GM19238 (cell line): ENCODE results near the gene PYGO2.

Experiments
- DNase-seq: peaks from one replicate; pipeline ENCODE4 v3.0.0; 2011; ENCODE audit warnings: low spot score; ENCODE audit not compliant: insufficient read length

The PYGO2 gene, protein sequence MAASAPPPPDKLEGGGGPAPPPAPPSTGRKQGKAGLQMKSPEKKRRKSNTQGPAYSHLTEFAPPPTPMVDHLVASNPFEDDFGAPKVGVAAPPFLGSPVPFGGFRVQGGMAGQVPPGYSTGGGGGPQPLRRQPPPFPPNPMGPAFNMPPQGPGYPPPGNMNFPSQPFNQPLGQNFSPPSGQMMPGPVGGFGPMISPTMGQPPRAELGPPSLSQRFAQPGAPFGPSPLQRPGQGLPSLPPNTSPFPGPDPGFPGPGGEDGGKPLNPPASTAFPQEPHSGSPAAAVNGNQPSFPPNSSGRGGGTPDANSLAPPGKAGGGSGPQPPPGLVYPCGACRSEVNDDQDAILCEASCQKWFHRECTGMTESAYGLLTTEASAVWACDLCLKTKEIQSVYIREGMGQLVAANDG

DNA sequence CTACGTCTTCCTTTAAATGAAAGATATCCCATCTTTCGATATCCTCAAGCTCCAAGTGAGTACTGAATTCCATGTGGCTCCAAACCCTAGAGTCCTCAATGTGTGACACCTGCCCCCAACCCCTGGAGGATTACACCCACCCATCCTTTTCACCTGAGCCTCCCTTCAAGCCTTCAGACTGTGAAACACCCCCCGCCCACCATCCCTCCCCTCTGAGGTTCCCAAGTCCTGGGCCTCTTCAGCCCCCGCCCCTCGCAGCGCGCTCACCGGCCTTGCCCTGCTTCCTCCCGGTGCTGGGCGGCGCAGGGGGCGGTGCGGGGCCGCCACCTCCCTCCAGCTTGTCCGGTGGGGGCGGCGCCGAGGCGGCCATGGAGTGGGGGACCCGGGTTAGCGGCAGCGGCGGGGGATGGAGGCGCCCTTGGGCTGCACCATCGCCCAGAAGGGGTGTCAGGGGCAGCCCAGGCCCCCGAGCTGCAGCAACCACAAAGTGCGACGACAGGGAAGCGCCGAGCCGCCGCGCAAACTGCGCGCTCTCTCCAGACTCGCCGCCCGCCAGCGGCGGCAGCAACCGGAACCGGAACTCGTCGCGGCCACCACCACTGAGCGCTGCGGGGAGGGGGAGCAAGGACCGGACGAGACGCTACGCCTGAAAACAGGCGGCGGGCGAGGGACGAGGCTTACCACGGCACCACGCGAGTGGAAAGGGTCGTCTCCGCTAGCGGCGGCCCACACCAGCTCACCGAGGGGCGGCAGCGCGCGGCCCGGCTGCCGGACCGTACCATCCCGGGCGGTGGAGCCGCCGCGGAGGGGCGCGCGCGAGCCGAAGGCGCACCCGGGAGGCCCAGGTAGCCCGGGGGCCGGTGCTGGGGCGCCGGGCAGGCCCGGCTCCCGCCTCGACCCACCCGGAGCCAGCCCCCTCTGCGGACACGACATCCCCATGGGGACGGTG lies at the start of gene PYGO2:
TSS of gene PYGO2 (minus strand) at position 576 of the 949 bp plus-strand sequence. CDS start at position 370, 206 bp downstream.
- DNase-seq = peak; percentile 92

DNA sequence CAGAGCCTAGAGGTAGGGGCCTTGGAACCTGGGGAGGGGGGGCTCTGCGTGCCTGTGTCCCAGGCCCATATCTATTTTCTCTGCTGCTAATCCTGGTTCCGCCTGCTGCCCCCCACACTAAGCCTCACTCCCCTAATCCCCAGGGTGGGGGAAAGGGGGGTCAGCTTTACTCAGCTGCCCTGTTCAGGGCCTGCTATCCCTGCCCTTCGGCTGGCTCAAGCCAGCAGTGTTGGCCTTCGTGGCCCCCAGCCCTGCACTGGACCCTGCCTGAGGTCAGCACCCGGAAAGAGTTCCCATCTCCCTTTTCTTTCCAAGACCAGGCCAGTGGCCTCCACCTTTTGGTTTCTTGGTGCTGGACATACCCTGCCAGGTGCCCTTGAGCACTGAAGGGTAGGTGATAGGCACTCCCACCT lies 49.4 kb upstream of the PYGO2 start:
- DNase-seq = no peak

DNA sequence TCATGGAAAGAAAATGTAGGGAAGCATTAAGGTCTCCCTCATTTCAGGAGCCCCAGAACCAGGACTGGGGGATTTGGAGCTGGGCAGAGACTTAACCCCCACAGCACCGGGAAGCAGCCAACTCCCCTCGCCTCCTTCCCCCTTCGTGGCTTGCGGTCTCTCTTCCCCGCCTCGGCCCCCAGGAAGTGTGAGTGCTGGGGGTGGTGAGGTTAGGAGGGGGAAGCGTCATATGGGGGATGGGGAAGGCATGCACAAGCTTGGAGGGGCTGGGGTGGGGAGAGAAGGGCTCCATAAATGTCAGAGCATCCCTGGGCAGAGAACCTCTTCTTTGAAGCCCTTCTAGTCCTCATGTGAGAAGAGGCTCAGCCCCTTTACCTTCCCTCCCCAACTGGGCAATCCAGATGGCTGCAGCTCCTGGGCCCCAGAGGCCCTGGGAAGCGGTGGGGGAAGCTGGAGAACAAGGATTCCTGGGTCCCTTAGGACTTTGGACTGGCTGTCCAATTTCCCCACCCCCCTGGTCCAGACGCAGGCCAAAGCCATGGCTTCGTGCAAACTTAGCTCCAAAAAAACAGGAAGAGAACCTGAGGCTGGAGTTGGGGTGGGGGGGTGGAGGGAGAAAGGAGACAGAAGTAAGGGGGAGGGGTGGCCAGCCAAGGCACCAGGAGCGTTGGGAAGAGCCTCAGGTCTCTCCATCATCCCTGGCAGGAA lies 48.8 kb upstream of the PYGO2 start:
- no peak for DNase-seq

DNA sequence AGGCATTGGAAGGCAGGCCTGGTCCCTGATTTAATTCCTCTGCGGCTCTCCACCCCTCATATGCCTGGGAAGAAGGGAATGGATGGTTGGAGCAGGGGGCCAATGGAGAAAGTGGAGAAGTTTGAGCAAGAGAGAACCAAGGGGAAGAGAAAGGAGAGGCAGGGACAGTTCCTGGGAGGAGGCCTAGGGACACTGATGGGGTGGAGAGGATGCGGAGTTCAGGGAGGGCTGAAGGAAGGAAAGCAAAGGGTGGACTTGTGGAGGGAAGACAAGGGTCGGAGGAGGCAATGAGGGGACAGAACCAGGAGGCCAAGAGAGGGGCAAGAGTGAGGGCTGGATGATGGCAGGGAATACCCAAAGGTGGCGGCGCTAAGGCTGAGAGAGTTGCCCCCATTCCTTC lies 48.2 kb upstream of the PYGO2 start:
- DNase-seq = no peak

DNA sequence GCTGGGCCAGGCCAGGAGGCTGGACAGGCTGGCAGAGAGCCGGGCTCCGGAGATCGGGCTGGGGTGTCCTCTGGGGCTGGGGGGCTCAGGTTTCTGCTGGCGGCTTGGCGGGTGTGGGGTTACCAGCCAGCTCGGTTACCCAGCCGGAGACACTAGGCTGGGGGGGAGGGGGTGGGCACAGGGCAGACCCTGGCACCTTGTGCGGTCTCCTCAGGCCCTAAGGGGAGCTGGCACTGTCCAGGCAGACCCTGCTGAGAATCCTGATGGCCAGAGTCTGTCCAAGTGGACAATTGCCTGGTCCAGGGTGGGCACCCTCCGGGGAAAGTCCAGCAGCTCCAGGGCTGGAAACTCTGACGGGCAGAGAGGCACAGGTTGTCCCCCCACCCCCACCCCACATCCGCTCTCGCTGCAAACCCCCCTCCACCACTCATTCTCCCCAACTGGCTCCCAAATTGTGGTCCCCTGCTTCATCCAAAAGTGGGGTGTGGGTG lies 47.7 kb upstream of the PYGO2 start:
- no peak for DNase-seq

DNA sequence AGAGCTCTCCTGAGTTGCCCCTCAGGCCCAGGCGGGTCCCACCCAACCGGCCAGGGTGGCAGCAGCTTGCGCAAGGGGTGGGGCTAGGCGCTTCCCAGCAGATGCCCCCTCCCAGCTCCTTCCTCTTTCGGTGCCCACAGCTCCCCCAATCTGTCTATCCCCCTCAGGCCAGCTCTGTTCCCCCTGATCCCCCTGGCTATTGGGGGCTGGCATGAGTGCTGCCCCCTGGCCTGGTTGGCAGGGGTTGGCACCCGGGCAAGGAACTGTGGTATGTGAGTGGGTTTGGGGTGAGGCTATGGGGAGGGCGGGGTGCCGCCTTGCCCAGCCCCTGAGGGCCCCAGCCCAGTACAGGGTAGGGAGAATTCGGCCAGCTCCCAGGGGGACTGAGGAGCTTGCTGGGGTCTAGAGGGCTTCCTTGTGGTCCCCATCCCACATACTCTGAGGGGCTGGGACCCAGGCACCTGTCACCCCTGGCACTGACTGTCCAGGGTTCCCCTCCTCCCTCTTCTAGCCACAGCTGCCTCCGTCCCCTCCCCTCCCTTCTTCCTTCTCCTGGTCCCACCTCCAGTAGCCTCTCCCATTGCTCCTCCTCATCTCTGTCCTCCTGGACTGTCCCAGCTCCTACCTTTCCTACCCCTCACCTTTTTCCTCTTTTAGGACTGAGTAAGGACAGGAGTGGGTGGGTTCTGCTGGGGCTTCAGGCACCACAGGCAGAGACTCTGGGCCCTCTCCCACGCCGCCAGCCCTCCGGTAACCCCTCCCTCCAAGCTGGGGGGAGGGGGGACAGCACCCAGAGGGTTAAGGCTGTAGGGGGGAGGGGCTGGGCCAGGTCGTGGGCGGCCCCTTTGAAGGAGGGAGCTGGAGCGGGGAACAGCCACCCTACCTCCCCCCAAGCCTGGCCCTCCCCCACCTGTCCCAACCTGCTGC lies 46.7 kb upstream of the PYGO2 start:
- no peak for DNase-seq

DNA sequence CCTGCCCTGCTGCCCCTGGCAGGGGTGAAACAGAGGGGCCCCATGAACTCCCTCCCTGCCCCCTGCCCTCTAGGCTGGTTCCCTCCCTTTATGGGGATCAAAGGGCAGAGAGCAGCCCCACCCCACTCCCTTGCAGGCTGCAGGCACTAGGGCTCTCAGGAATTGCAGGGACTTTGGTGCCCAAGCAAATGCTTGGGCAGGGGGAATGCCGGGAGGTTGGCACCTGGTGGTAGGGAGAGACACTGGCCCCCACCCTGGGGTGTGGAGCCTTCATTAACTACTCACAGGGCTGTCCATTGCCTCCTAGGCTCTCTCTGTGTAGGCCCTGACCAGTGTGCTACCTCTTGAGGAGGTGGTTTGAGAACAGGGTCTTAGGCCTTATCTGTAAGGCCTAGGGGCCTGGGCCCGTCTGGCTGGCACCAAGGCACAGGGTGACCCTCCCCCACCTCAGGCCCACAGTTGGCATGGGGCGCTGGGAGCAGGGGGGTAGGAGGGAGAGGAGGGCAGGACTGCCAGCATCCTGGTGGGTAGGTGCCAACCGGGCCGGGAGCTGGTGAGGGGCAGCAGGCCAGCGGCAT lies 45.8 kb upstream of the PYGO2 start:
- DNase-seq = no peak

DNA sequence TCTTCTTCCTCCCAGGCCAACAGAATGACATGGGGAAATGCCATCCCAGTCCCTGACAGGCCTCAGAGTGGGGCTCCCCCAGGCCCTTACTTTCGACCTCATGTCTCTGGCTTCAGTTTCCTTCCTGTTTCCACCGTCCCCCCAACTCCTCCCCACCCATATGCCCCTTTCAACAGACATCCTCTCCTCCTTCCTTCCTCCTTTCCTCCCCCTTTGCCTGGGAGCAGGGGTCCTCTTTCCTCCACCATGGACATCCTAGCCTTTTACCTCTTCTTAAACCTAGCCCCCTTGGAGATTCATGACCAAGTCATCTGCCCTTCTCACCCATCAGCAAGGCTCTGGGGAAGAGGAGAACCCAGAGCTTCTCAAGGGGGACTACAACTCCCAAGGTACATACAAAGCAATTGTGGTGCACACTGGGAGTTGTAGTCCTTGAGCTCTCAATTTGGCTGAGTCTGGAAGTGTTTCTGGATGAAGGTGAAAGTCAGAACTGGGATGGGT lies 45.1 kb upstream of the PYGO2 start:
- DNase-seq = no peak

DNA sequence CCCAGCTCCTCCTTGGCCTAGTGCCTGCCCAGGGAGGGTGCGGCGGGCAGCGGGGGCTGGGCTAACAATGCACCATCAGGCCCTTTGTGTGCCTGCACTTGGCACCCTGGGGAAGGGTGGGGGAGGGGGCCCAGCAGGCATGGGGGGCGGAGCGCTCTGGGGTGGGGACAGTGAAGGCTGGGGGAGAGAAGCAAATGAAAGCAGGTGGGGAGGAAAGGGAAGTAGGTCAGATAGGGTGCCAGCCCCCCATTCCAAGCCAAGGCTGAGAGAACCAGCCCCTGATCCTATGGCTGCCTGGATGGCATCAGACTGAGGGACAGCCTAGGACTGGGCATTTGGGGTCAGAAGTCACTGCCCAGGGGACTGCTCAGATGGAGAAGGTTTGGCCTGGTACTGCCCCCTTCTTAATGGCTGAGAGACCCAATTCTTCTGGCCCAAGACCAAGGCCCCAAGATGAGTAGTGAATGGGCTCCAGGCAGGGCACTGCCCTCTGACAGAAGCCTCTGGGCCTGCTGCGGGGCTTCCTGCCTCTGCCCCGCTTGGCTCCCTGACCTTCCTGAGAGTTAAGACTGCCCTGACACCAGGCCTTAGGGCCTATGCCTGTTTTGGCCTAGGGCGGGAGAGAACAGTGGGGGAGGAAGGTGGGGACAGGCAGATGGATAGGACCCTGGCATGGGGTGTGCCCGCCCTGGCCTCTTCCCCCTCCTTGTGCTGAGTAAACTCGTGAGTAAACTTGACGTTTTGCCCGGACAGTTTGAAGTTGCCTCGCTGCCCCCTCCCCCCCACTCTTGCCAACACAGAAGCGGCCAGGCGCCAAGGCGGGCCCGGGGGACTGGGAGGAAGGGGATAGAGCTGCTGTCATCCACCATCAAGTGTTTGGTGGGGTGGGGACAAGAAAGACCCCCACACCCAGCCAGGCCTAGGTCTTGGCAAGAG lies 43.8 kb upstream of the PYGO2 start:
- no peak for DNase-seq

DNA sequence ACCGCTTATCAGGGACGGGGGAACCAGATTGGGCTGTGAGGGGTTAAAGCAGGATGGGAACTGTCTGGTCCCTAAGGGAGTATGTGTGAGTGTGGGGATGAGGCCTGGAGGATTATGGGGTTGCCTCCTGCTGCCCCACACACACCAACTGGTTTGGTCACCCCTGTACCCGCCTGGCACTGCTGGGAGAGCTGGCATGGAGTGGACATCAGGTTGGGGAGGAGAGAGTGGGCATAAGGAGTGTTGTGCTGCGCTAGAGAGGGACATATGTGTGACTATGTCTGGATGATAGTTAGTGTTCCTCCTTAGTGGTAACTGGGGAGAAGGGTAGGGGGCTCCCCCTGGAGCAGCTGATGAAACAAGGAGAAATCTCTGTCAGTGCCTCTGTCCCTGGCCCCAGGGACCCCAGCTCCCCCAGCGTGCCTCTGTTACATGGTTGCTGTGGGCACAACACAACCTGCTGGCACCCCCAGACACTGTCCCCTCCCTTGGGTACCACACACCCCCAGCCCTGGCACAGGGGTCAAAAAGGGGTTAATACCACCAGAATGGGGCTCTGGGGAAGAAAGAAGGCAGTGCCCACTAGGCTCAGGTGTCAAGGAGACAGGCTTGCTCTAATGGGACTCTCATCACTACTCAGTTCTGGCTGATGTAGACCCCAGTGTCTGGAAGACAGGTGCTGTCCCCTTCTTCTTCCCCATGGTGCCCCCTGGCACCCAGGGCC lies 42.9 kb upstream of the PYGO2 start:
- no peak for DNase-seq

DNA sequence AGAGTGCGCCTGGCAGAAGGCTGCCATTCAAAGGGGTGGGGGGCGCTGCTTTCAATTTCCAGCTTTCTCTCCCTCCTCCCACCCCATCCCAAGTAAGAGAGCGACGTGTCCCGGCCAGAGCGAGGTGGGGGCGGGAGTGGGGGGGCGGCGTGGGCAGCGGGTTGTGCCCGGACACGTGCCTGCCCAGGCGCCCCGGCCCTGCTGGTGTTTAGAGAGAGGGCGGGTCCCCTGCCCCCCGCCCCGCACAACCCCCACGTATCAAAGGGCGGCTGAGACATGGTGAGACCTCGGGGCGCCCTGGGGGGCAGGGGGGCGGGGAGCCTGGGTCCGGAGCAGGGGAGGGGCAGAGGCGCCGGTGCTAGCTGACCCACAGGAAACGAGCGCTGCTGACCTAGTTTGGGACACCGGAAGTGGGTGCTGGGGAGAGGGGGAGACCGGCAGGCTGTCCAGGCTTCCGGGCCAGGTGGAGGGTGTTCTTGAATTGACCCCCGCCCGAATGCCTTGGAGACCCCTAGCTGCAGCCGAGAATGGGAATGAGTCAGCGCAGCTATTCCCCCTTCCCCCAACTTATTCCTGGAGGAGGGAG lies 42.3 kb upstream of the PYGO2 start:
- DNase-seq = no peak

DNA sequence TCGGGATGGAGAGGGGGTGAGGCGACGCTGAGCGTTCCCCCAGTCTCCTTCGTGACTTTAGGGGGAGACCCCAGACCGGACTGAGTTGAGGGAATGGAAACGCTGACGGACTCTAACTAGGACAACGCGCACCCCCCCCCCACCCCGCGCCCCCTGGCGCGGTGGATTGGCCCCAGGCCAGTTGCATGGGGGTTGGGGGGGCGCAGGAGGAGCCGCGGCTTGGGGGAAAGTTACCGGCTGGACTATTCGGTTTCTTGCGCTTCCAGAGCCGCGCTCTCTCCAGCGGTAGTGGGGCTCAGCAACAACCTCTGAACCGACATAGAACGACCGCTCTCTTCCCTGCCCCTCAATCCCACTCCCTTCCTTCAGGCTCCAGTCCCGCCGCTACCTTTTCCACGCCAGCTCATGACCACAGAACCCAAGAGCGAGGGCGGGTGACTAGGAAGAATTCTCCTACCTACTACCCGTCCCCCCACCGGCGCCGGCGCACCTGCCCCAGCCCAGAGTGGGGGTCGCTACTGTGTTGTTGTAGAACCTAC lies 41.7 kb upstream of the PYGO2 start:
- DNase-seq = no peak

DNA sequence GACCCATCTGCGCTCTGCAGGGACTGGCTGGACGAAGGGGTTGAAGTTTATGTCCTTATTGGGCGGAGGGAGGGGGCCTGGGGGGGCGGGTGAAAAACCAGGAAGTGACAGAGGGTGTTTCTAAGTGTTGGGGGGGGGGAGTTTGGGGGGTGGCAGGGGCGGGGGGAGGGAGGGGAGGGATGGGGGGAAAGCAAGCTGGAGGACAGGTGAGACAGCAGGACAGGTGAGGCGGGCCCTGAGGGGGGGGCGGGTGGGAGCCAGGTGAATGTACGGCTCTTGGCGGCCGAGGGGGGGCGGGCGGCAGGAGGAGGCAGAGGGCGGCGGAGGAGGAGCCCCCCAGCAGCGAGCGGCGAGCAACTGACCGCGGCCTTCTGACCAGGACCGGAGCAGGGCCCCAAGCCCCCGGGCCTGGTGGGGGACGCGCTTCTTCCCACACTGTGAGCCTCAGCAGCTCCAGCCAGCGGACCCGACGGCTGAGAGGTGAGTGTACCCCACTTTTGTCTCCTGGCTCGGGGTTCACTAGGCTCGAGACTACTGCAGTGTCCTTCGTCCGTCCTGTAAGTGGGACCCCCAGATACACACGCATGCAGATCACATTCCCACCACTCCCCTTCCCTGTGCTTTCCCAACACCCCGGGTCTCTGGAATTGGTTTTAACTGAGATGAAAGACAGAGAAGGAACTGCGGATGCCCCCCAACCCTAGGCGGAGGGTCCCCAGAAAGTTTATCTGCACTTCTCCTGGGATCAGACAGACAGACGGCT lies 41.1 kb upstream of the PYGO2 start, which contains the start of gene ZBTB7B:
TSS of gene ZBTB7B (plus strand) at position 339 of the 763 bp plus-strand sequence. CDS start 11,859 bp downstream, outside the sequence.
- DNase-seq = no peak

DNA sequence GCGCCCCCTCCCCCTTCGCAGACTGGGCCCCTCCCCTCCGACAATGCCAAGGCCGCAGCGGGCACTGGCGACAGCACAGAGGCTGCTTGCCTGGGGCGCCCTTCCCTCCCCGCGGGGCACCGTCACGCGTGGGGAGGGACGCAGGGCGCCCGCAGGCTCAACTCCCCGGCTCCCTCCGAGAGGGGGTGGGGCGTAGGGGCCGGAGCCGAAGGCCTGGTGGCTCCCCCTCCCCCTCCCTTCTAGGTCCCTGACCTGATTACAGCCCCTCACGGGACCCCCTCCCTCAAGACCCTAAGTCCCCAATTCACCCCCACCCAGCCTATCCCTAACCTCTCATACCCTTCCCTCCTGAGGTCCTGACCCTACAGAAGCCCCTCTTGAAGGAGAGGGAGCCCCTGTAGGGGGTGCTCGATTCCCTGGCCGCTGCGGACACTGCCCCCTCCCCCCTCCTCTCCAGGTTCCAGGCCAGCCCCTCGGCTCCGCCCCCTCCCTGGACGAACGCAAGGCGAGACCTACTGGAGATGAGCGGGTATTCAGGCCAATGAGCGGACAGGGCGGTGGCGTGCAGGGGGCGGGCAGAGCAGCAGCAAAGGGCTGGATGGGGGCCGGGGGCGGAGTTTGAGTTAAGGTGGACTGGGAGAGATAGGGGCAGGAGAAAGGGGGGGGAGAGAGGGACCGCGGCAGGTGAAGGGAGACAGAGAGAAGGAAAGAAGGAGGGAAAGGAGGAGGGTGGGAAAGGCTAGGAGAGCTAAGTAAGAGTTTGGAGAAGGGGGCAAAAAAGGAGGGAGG lies 40.3 kb upstream of the PYGO2 start:
- DNase-seq = peak; percentile 97

DNA sequence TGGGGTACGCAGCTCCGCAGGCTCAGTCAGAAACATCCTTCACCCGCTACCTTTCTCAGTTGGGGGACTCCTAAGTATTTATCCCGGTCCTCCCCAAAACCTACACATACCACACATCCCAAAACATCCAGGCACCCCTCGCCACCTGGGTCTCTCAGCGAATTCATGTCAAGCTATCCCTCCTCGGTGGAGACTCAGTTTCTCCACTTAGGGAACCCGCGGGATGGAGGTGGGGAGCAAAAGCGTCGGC lies 39.8 kb upstream of the PYGO2 start:
- no peak for DNase-seq
